WTC11 (cell line): Measurements from ENCODE around the gene CARS2.

ENCODE experiments used
- FOXJ3 ChIP-seq: sonication (generic); formaldehyde crosslinking; IDR thresholded peaks from 2 replicates; pipeline ENCODE4 v1.9.0; 2021; ENCODE audit warnings: missing genetic modification reagents, mild to moderate bottlenecking, borderline replicate concordance
- MAX ChIP-seq: sonication (generic); formaldehyde crosslinking; IDR thresholded peaks from 2 replicates; pipeline ENCODE4 v1.8.0; 2022; ENCODE audit warnings: mild to moderate bottlenecking, missing genetic modification reagents
- NFYB ChIP-seq: sonication (generic); formaldehyde crosslinking; conservative IDR thresholded peaks from 2 replicates; pipeline ENCODE4 v1.8.0; 2022; ENCODE audit warnings: low read depth, missing genetic modification reagents
- SP1 ChIP-seq: sonication (generic); formaldehyde crosslinking; conservative IDR thresholded peaks from 2 replicates; pipeline ENCODE4 v1.8.1; 2022; ENCODE audit warnings: missing genetic modification reagents
- ZNF121 ChIP-seq: sonication (generic); formaldehyde crosslinking; IDR thresholded peaks from 2 replicates; pipeline ENCODE4 v1.8.0; 2023; ENCODE audit warnings: missing genetic modification reagents
- TF ChIP-seq, protein P1 (sequence below): fragments of 200-600 bp; IDR thresholded peaks from 2 replicates; pipeline ENCODE4 v1.8.0; 2022; ENCODE audit warnings: antibody characterized with exemption

DNA sequence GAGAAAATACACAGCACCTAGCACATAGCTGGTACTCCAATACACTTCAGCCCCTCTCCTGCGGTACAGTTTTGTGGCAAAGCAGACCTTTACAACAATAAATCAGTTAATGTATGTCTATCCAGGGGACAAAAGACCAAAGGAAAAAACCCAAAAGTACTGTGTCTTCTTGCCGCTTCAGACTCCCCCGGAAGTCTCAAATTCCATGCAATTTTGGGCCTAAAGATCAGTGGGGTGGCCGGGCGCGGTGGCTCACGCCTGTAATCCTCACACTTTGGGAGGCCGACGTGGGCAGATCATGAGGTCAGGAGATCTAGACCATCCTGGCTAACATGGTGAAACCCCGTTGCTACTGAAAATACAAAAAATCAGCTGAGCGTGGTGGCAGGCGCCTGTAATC, 16.2 kb downstream of the CARS2 start:
- TF ChIP-seq, protein P1, sequence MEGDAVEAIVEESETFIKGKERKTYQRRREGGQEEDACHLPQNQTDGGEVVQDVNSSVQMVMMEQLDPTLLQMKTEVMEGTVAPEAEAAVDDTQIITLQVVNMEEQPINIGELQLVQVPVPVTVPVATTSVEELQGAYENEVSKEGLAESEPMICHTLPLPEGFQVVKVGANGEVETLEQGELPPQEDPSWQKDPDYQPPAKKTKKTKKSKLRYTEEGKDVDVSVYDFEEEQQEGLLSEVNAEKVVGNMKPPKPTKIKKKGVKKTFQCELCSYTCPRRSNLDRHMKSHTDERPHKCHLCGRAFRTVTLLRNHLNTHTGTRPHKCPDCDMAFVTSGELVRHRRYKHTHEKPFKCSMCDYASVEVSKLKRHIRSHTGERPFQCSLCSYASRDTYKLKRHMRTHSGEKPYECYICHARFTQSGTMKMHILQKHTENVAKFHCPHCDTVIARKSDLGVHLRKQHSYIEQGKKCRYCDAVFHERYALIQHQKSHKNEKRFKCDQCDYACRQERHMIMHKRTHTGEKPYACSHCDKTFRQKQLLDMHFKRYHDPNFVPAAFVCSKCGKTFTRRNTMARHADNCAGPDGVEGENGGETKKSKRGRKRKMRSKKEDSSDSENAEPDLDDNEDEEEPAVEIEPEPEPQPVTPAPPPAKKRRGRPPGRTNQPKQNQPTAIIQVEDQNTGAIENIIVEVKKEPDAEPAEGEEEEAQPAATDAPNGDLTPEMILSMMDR: no peak
- TF ChIP-seq MAX (CRISPR knock-in tag) (no peak), FOXJ3 (CRISPR knock-in tag) (no peak), SP1 (CRISPR knock-in tag) (no peak), ZNF121 (no peak), NFYB (CRISPR knock-in tag) (no peak)
